Measurements from ENCODE around the gene MCC.

MCC gene

GRCh38 chr5:112996830-112997374, 491.4 kb downstream of the MCC start:
- DNase-seq (ENCODE audit: insufficient read length, low spot score) (no peak), FAIRE-seq (no peak)
- TF ChIP-seq TAF1 (IDR thresholded peaks at IDR 0.05; ENCODE audit: low read depth, low read length), result no peak
- no peak for TF ChIP-seq PAX5 (IDR thresholded peaks at IDR 0.05; ENCODE audit: insufficient read depth, low read length, severe bottlenecking)
- TF ChIP-seq SPI1 (IDR thresholded peaks at IDR 0.05; ENCODE audit: low read depth, low read length), result no peak
- TF ChIP-seq POU2F2 (IDR thresholded peaks at IDR 0.05; ENCODE audit: low read depth, low read length), result no peak
- TF ChIP-seq POLR2AphosphoS5 (IDR thresholded peaks at IDR 0.05; ENCODE audit: low read depth, low read length), result no peak
- TF ChIP-seq POLR2A (IDR thresholded peaks at IDR 0.05; ENCODE audit: low read depth, low read length), result no peak

- FAIRE-seq (peak; percentile 83), DNase-seq (ENCODE audit: insufficient read length, low spot score) (no peak)
- TF ChIP-seq TAF1 (IDR thresholded peaks at IDR 0.05; ENCODE audit: low read depth, low read length) (no peak), POU2F2 (IDR thresholded peaks at IDR 0.05; ENCODE audit: low read depth, low read length) (no peak), POLR2AphosphoS5 (IDR thresholded peaks at IDR 0.05; ENCODE audit: low read depth, low read length) (no peak), SPI1 (IDR thresholded peaks at IDR 0.05; ENCODE audit: low read depth, low read length) (no peak), POLR2A (IDR thresholded peaks at IDR 0.05; ENCODE audit: low read depth, low read length) (no peak), PAX5 (IDR thresholded peaks at IDR 0.05; ENCODE audit: insufficient read depth, low read length, severe bottlenecking) (no peak)
These were observed 492.3 kb downstream of the MCC start for GRCh38 chr5:112995764-112996618.

GRCh38 chr5:112986224-112986623, 502.0 kb downstream of the MCC start:
- TF ChIP-seq PAX5 (IDR thresholded peaks at IDR 0.05; ENCODE audit: insufficient read depth, low read length, severe bottlenecking) (no peak), POLR2AphosphoS5 (IDR thresholded peaks at IDR 0.05; ENCODE audit: low read depth, low read length) (no peak), TAF1 (IDR thresholded peaks at IDR 0.05; ENCODE audit: low read depth, low read length) (no peak), SPI1 (IDR thresholded peaks at IDR 0.05; ENCODE audit: low read depth, low read length) (no peak), POU2F2 (IDR thresholded peaks at IDR 0.05; ENCODE audit: low read depth, low read length) (no peak), POLR2A (IDR thresholded peaks at IDR 0.05; ENCODE audit: low read depth, low read length) (no peak)
- FAIRE-seq (no peak), DNase-seq (ENCODE audit: insufficient read length, low spot score) (no peak)

GRCh38 chr5:112983363-112983762, 504.9 kb downstream of the MCC start:
- TF ChIP-seq POLR2AphosphoS5 (IDR thresholded peaks at IDR 0.05; ENCODE audit: low read depth, low read length) (no peak), POU2F2 (IDR thresholded peaks at IDR 0.05; ENCODE audit: low read depth, low read length) (no peak), PAX5 (IDR thresholded peaks at IDR 0.05; ENCODE audit: insufficient read depth, low read length, severe bottlenecking) (no peak), POLR2A (IDR thresholded peaks at IDR 0.05; ENCODE audit: low read depth, low read length) (no peak), SPI1 (IDR thresholded peaks at IDR 0.05; ENCODE audit: low read depth, low read length) (no peak), TAF1 (IDR thresholded peaks at IDR 0.05; ENCODE audit: low read depth, low read length) (no peak)
- DNase-seq (ENCODE audit: insufficient read length, low spot score), result no peak
- FAIRE-seq, result peak; percentile 20

- FAIRE-seq, result no peak
- no peak for DNase-seq (ENCODE audit: insufficient read length, low spot score)
- TF ChIP-seq TAF1 (IDR thresholded peaks at IDR 0.05; ENCODE audit: low read depth, low read length) (no peak), POU2F2 (IDR thresholded peaks at IDR 0.05; ENCODE audit: low read depth, low read length) (no peak), PAX5 (IDR thresholded peaks at IDR 0.05; ENCODE audit: insufficient read depth, low read length, severe bottlenecking) (no peak)
These were observed 508.5 kb downstream of the MCC start for GRCh38 chr5:112979723-112980122.

- FAIRE-seq, result no peak
- DNase-seq (ENCODE audit: insufficient read length, low spot score), result no peak
- TF ChIP-seq POLR2A (IDR thresholded peaks at IDR 0.05; ENCODE audit: low read depth, low read length) (no peak), SPI1 (IDR thresholded peaks at IDR 0.05; ENCODE audit: low read depth, low read length) (no peak), POLR2AphosphoS5 (IDR thresholded peaks at IDR 0.05; ENCODE audit: low read depth, low read length) (no peak), PAX5 (IDR thresholded peaks at IDR 0.05; ENCODE audit: insufficient read depth, low read length, severe bottlenecking) (no peak), TAF1 (IDR thresholded peaks at IDR 0.05; ENCODE audit: low read depth, low read length) (no peak), POU2F2 (IDR thresholded peaks at IDR 0.05; ENCODE audit: low read depth, low read length) (no peak)
These were observed 509.4 kb downstream of the MCC start for GRCh38 chr5:112978836-112979235.

GRCh38 chr5:112977440-112977861, 510.8 kb downstream of the MCC start:
- TF ChIP-seq POLR2A (IDR thresholded peaks at IDR 0.05; ENCODE audit: low read depth, low read length) (no peak), POU2F2 (IDR thresholded peaks at IDR 0.05; ENCODE audit: low read depth, low read length) (no peak), SPI1 (IDR thresholded peaks at IDR 0.05; ENCODE audit: low read depth, low read length) (no peak), POLR2AphosphoS5 (IDR thresholded peaks at IDR 0.05; ENCODE audit: low read depth, low read length) (no peak), TAF1 (IDR thresholded peaks at IDR 0.05; ENCODE audit: low read depth, low read length) (no peak), PAX5 (IDR thresholded peaks at IDR 0.05; ENCODE audit: insufficient read depth, low read length, severe bottlenecking) (no peak)
- FAIRE-seq, result peak; percentile 43

GRCh38 chr5:112976432-112977309, 511.6 kb downstream of the MCC start, which contains the start of gene DCP2:
TSS of gene DCP2 (plus strand) at chr5:112976798. CDS start at chr5:112976934, 136 bp downstream.
- DNase-seq (ENCODE audit: insufficient read length, low spot score) (peak; percentile 81), FAIRE-seq (peak; percentile 99)
- TF ChIP-seq POLR2AphosphoS5 (IDR thresholded peaks at IDR 0.05; ENCODE audit: low read depth, low read length) (peak; percentile 84), SPI1 (IDR thresholded peaks at IDR 0.05; ENCODE audit: low read depth, low read length) (peak; percentile 77), PAX5 (IDR thresholded peaks at IDR 0.05; ENCODE audit: insufficient read depth, low read length, severe bottlenecking) (no peak), POU2F2 (IDR thresholded peaks at IDR 0.05; ENCODE audit: low read depth, low read length) (no peak), POLR2A (IDR thresholded peaks at IDR 0.05; ENCODE audit: low read depth, low read length) (peak; percentile 90), TAF1 (IDR thresholded peaks at IDR 0.05; ENCODE audit: low read depth, low read length) (peak; percentile 53)

More at GRCh38 chr5:112977440-112977861, 510.8 kb downstream of the MCC start:
- DNase-seq (ENCODE audit: insufficient read length, low spot score), result no peak

All from GM12891 (cell line).